SW480 (cell line): ENCODE data around the gene DDI1.
"Not testable (repeated sequence)": the region's sequence is repeated elsewhere in the genome, so short reads cannot be mapped to it uniquely, and the experiment has no call there.

ENCODE experiments used
- DNase-seq: peaks from one replicate; pipeline ENCODE4 v3.0.0-alpha.2; 2016; ENCODE audit warnings: low spot score

DDI1 gene

GRCh38 chr11:104041792-104042191 lies 5.4 kb downstream of the DDI1 start:
- no peak for DNase-seq

GRCh38 chr11:104043142-104043541 lies 6.7 kb downstream of the DDI1 start:
- no peak for DNase-seq

GRCh38 chr11:104043678-104044239 lies 7.3 kb downstream of the DDI1 start:
- DNase-seq = no peak

- no peak for DNase-seq
These were observed 9.9 kb downstream of the DDI1 start for GRCh38 chr11:104046331-104046730.

- not testable (repeated sequence) for DNase-seq
These were observed 10.4 kb downstream of the DDI1 start for GRCh38 chr11:104046858-104047257.

- DNase-seq = no peak
These were observed 12.7 kb downstream of the DDI1 start for GRCh38 chr11:104049116-104049515.

GRCh38 chr11:104051778-104052177 lies 15.3 kb downstream of the DDI1 start:
- no peak for DNase-seq

GRCh38 chr11:104053743-104054478 lies 17.5 kb downstream of the DDI1 start:
- DNase-seq = no peak

- no peak for DNase-seq
These were observed 18.6 kb downstream of the DDI1 start for GRCh38 chr11:104054911-104055529.

- no peak for DNase-seq
These were observed 19.2 kb downstream of the DDI1 start for GRCh38 chr11:104055596-104055995.

- DNase-seq = no peak
These were observed 21.5 kb downstream of the DDI1 start for GRCh38 chr11:104057908-104058307.

GRCh38 chr11:104058680-104059079 lies 22.2 kb downstream of the DDI1 start:
- no peak for DNase-seq

GRCh38 chr11:104060004-104060794 lies 23.8 kb downstream of the DDI1 start:
- no peak for DNase-seq

- DNase-seq = no peak
These were observed 24.4 kb downstream of the DDI1 start for GRCh38 chr11:104060820-104061219.

- no peak for DNase-seq
These were observed 25.5 kb downstream of the DDI1 start for GRCh38 chr11:104061853-104062521.

- no peak for DNase-seq
These were observed 27.7 kb downstream of the DDI1 start for GRCh38 chr11:104064034-104064630.

- DNase-seq = no peak
These were observed 31.1 kb downstream of the DDI1 start for GRCh38 chr11:104067534-104067933.

- DNase-seq = no peak
These were observed 37.7 kb downstream of the DDI1 start for GRCh38 chr11:104073950-104074705.

- no peak for DNase-seq
These were observed 38.7 kb downstream of the DDI1 start for GRCh38 chr11:104075091-104075490.

- DNase-seq = no peak
These were observed 39.3 kb downstream of the DDI1 start for GRCh38 chr11:104075706-104076105.

GRCh38 chr11:104076455-104076854 lies 40.0 kb downstream of the DDI1 start:
- DNase-seq = no peak
